Large intestine (tissue), 3 donors: Measurements from ENCODE around the gene RCOR3. TPM values are rescaled to one million over a fixed set of nuclear protein-coding genes. Genes with fewer than 3 reads are reported as not detected.
"Not testable (repeated sequence)": the region's sequence is repeated elsewhere in the genome, so short reads cannot be mapped to it uniquely, and the experiment has no call there.

Source experiments
- DNase-seq, 2 donors: peaks; one replicate each; pipeline versions ENCODE4 v3.0.0 to v3.0.0-alpha.2; 2013
- H3K27ac ChIP-seq: one replicate; pipeline ENCODE4 v1.5.1; 2013; ENCODE audit warnings: low read length
- H3K27me3 ChIP-seq: 2 replicates; pipeline ENCODE4 v1.6.1; 2013; ENCODE audit warnings: low read length; ENCODE audit not compliant: control insufficient read depth, insufficient read depth
- H3K36me3 ChIP-seq: 2 replicates; pipeline ENCODE4 v1.6.1; 2013; ENCODE audit warnings: low read length; ENCODE audit not compliant: control insufficient read depth, insufficient read depth
- H3K4me1 ChIP-seq: one replicate; pipeline ENCODE4 v1.6.1; 2013; ENCODE audit warnings: low read length; ENCODE audit not compliant: control insufficient read depth, insufficient read depth
- H3K4me3 ChIP-seq: one replicate; pipeline ENCODE4 v1.5.1; 2013; ENCODE audit warnings: low read length
- H3K9me3 ChIP-seq: one replicate; pipeline ENCODE4 v1.6.1; 2013; ENCODE audit warnings: mild to moderate bottlenecking, low read depth, low read length, moderate library complexity; ENCODE audit not compliant: control insufficient read depth
- WGBS: methylation state at CpG from one replicate; pipeline ENCODE4 v1.1.5; 2013; ENCODE audit warnings: low lambda C conversion rate; ENCODE audit not compliant: insufficient coverage; 5-methylcytosine and 5-hydroxymethylcytosine counted together
- polyA plus RNA-seq: library from polyadenylated mRNA; unstranded; fragments of 120-200 nt; gene quantifications from one replicate; pipeline ENCODE4 v1.2.1, GENCODE V29; 2013

RCOR3 gene
- polyA plus RNA-seq, 1 donor = 70.0 TPM

DNA sequence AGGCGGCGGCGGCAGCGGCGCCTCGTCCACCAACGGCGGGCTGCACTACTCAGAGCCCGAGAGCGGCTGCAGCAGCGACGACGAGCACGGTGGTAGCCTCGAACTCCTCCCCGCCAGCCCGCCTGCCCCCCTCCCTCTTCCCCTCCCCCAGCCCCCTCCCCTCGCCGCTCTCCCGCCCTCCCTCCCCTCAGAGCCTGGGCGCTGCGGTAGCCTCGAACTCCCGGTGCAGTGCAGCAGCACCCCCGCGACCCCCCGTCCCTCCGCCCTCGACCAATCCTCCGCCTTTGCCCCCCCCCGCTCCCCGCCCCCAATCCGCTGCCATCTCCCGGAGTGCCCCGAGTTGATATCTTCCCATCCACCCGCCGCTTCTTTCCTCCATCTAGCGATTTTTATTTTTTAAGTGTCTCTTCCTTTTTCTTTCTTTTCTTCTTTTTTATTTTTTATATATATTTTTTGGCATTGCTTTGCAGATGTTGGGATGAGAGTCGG, 516 bp downstream of the RCOR3 start:
- Histone ChIP-seq H3K4me3 (peak overlapping the region; percentile 98), H3K9me3 (no peaks in the 10 kb centered on the region), H3K4me1 (peaks cover 6% of the 10 kb centered on the region), H3K36me3 (peaks cover 6% of the 10 kb centered on the region), H3K27me3 (no peaks in the 10 kb centered on the region), H3K27ac (peak overlapping the region; percentile 100)
- 7% methylated on average over 2 of the region's 39 CpGs for WGBS
- DNase-seq = peak in 1 of 2 donors; percentile 44

DNA sequence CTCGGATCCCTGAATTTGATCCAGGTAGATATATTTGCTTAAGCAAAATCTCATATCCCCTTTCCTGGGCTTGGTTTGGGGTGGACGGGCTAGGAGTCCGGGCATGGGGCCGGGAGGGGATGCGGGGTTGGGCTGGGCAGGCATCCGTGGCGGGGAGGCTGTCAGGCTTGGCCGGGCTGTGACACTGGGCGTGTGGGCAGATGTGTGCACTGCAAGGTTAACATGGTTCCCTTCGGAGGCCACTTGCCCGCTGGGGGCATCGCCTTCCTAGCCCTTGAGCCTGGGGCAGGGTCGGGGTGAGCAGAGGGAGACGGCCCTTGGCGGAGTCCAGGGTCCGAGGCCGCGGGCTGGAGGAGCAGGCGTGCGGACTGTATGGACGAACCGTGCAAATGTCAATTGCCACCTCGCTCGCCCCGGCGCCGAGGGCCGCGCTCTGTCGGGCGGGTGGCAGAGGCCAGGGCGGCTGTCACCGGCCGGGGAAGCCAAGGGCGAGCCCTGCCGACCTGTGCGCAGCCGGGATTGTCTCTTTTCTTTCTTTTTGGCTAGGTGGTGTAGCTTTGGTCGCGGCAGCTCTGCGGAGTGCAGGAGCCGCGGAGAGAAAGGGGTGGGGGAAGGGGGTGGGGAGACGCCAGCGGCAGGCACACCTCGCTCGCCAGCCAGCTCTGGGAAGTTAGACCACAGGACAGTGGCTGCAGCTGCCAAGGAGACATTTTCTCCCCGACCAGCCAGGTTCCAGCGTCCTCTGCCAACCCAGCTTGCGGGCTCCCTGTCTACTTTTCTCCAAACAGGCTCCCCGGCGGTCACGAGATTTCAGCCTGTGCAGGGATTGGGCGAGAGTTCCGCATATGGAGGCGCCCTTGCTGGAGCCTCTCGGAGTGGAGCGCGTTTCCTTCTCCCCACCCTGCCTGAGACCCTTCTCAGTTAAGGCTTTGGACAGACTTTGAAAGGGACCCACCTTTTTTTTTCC, 1.3 kb downstream of the RCOR3 start:
- WGBS = no CpG with 5 or more reads among the region's 59 CpGs
- H3K4me1 ChIP-seq = peaks cover 6% of the 10 kb centered on the region
- no peaks in the 10 kb centered on the region for H3K27me3 ChIP-seq

DNA sequence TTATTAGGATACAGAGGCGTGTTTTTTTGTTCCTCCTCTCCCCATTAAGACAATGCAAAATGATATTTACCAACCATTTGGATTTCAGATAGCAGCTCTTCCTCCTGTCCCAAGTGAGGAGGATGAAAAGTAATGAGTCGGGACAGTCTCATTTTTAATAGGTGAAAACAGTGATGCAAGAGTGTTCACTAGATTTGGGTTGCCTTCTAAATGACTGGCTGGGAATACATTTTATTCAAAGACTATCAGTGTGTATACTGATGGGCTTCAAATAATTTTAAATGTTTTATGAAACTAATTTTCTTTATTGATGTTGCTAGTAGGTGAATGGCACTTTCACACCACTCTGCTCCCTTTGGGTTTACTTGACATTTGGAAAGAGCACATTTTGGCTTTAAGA, 2.1 kb downstream of the RCOR3 start:
- no CpG with 5 or more reads among the region's 2 CpGs for WGBS
- H3K36me3 ChIP-seq = peaks cover 9% of the 10 kb centered on the region
- DNase-seq = no peak
- H3K9me3 ChIP-seq = no peaks in the 10 kb centered on the region
- H3K27ac ChIP-seq = peak overlapping the region; percentile 83
- H3K27me3 ChIP-seq = no peaks in the 10 kb centered on the region
- H3K4me1 ChIP-seq = peaks cover 6% of the 10 kb centered on the region
- H3K4me3 ChIP-seq = peak overlapping the region; percentile 98

More for the DNA sequence above, 1.3 kb downstream of the RCOR3 start:
- H3K9me3 ChIP-seq = no peaks in the 10 kb centered on the region
- peak; percentile 50 to 81 for DNase-seq
- H3K4me3 ChIP-seq = peak overlapping the region; percentile 98
- peak overlapping the region; percentile 83 for H3K27ac ChIP-seq
- H3K36me3 ChIP-seq = peaks cover 6% of the 10 kb centered on the region

DNA sequence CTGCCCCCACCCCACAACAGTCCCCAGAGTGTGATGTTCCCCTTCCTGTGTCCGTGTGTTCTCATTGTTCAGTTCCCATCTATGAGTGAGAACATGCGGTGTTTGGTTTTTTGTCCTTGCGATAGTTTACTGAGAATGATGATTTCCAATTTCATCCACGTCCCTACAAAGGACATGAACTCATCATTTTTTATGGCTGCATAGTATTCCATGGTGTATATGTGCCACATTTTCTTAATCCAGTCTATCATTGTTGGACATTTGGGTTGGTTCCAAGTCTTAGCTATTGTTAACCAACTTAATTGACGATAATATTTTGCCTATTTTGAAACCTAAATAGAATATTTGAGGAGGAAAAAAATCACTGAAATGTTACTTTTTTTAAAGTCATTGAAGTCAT, 3.9 kb downstream of the RCOR3 start:
- H3K27ac ChIP-seq = not testable (repeated sequence)

DNA sequence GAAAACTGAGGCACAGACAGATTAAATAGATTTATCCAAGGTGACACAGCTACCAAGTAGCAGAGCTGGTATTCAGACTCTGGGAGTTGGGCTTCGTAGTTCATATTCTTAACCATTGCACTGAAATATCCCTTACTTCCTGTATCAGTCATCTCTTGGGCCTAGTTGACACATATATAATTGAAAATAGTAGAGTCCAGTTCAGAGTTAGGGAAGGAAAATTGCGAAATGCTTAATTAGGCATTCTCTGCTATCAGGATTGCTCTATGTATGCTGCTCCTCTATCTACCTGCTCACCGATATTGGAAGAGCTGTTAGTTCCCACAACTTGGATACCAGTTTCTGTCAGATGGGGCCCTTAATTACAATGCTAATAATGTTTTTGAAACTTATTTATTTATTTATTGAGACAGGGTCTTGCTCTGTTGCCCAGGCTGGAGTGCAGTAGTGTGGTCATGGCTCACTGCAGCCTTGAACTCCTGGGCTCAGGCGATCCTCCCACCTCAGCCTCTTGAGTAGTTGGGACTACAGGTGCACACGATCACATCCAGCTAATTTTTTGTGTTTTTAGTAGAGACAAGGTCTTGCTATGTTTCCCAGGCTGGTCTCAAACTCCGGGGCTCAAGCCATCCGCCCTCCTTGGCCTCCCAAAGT, 8.2 kb downstream of the RCOR3 start:
- Histone ChIP-seq H3K27ac (no peak overlapping the region), H3K36me3 (peaks cover 28% of the 10 kb centered on the region), H3K9me3 (no peaks in the 10 kb centered on the region), H3K4me3 (no peak overlapping the region), H3K27me3 (no peaks in the 10 kb centered on the region), H3K4me1 (no peaks in the 10 kb centered on the region)
- DNase-seq = peak in 1 of 2 donors; percentile 6
- no CpG with 5 or more reads among the region's 7 CpGs for WGBS

More for the DNA sequence above, 3.9 kb downstream of the RCOR3 start:
- H3K4me1 ChIP-seq, H3K27me3 ChIP-seq, H3K4me3 ChIP-seq, H3K9me3 ChIP-seq, DNase-seq: not testable (repeated sequence)
- H3K36me3 ChIP-seq = peaks cover 11% of the 10 kb centered on the region
- WGBS = 100% methylated on average over 1 of the region's 5 CpGs

DNA sequence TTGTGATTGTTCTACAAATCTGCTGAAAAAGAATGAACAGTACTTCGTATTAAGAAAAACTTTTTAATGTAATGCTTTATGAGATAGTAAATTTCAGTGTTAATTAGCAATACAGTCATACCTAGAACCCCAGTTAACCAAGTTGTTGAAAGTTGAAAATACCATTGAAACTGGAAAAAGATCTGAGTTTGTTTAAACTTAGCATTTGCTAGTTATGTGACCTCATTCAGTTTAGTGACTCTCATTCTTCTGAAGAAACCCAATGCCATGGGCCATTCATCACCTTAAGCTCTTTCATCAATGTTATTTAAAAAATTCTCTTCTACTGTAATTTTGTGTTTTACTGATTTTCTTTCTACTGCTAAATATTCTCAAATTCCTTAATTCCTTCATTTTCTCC, 20.2 kb downstream of the RCOR3 start:
- no peak overlapping the region for H3K4me3 ChIP-seq
- no peaks in the 10 kb centered on the region for H3K4me1 ChIP-seq
- H3K36me3 ChIP-seq = peaks cover 42% of the 10 kb centered on the region
- DNase-seq = no peak
- no peak overlapping the region for H3K27ac ChIP-seq
- H3K27me3 ChIP-seq = no peaks in the 10 kb centered on the region
- no peaks in the 10 kb centered on the region for H3K9me3 ChIP-seq
- WGBS = 17% methylated on average over 1 of the region's 1 CpG

GRCh38 chr1:211280910-211281309, 21.7 kb downstream of the RCOR3 start:
- no peak for DNase-seq
- Histone ChIP-seq H3K4me3 (no peak overlapping the region), H3K4me1 (no peaks in the 10 kb centered on the region), H3K36me3 (peaks cover 50% of the 10 kb centered on the region), H3K27me3 (no peaks in the 10 kb centered on the region), H3K9me3 (no peaks in the 10 kb centered on the region), H3K27ac (no peak overlapping the region)
- 100% methylated on average over 1 of the region's 4 CpGs for WGBS

GRCh38 chr1:211281320-211282022, 22.3 kb downstream of the RCOR3 start:
- peaks cover 47% of the 10 kb centered on the region for H3K36me3 ChIP-seq
- H3K4me3 ChIP-seq = no peak overlapping the region
- no peaks in the 10 kb centered on the region for H3K27me3 ChIP-seq
- 89% methylated on average over 4 of the region's 6 CpGs for WGBS
- DNase-seq = no peak
- H3K4me1 ChIP-seq = no peaks in the 10 kb centered on the region
- no peak overlapping the region for H3K27ac ChIP-seq
- H3K9me3 ChIP-seq = no peaks in the 10 kb centered on the region

- no peaks in the 10 kb centered on the region for H3K27me3 ChIP-seq
- peaks cover 48% of the 10 kb centered on the region for H3K36me3 ChIP-seq
- no peak overlapping the region for H3K27ac ChIP-seq
- no peaks in the 10 kb centered on the region for H3K9me3 ChIP-seq
- DNase-seq = no peak
- H3K4me3 ChIP-seq = no peak overlapping the region
- H3K4me1 ChIP-seq = no peaks in the 10 kb centered on the region
Measured at GRCh38 chr1:211282023-211282373, 22.8 kb downstream of the RCOR3 start.

GRCh38 chr1:211285196-211285595, 26.0 kb downstream of the RCOR3 start:
- DNase-seq = no peak
- Histone ChIP-seq H3K9me3 (no peaks in the 10 kb centered on the region), H3K36me3 (peaks cover 57% of the 10 kb centered on the region), H3K27me3 (no peaks in the 10 kb centered on the region), H3K27ac (no peak overlapping the region), H3K4me3 (no peak overlapping the region), H3K4me1 (no peaks in the 10 kb centered on the region)
- no CpG with 5 or more reads among the region's 4 CpGs for WGBS
